Neuronal stem cell (in vitro differentiated cells): Measurements from ENCODE around the gene NMD3. TPM values are rescaled to one million over a fixed set of nuclear protein-coding genes. Genes with fewer than 3 reads are reported as not detected.
A peak's percentile ranks its signal among the peaks of the same experiment; 100 is the strongest.

Experiments
- DNase-seq: peaks from one replicate; pipeline ENCODE4 v3.0.0-alpha.2; 2013; ENCODE audit warnings: low spot score
- H2AFZ ChIP-seq: one replicate; pipeline ENCODE4 v1.6.1; 2013; ENCODE audit warnings: mild to moderate bottlenecking, low read length, inconsistent platforms
- H2AK5ac ChIP-seq: 2 replicates; pipeline ENCODE4 v1.6.1; 2013; ENCODE audit warnings: low read depth, mild to moderate bottlenecking, inconsistent platforms, low read length, moderate library complexity, mixed read lengths
- H2BK120ac ChIP-seq: 2 replicates; pipeline ENCODE4 v1.6.1; 2013; ENCODE audit warnings: low read depth, mild to moderate bottlenecking, inconsistent platforms, low read length, moderate library complexity, mixed read lengths
- H2BK12ac ChIP-seq: one replicate; pipeline ENCODE4 v1.6.1; 2013; ENCODE audit warnings: low read length, inconsistent platforms
- H2BK15ac ChIP-seq: 2 replicates; pipeline ENCODE4 v1.6.1; 2013; ENCODE audit warnings: mild to moderate bottlenecking, low read length, inconsistent platforms, mixed read lengths
- H2BK5ac ChIP-seq: one replicate; pipeline ENCODE4 v1.6.1; 2013; ENCODE audit warnings: inconsistent platforms, mild to moderate bottlenecking, low read length, moderate library complexity
- H3K14ac ChIP-seq: one replicate; pipeline ENCODE4 v1.6.1; 2013; ENCODE audit warnings: low read length, inconsistent platforms
- H3K18ac ChIP-seq: 2 replicates; pipeline ENCODE4 v1.6.1; 2013; ENCODE audit warnings: low read length, inconsistent platforms
- H3K23ac ChIP-seq: 2 replicates; pipeline ENCODE4 v1.6.1; 2013; ENCODE audit warnings: low read depth, mild to moderate bottlenecking, mixed read lengths, low read length, inconsistent platforms; ENCODE audit not compliant: poor library complexity
- H3K27ac ChIP-seq: replicated peaks from 3 replicates; pipeline ENCODE4 v1.5.1; 2013; ENCODE audit warnings: low read length, inconsistent platforms
- H3K27me3 ChIP-seq, 3 experiments: 2 replicates each; pipeline ENCODE4 v1.6.1; 2013; ENCODE audit warnings: low read length in 3 of 3, mild to moderate bottlenecking in 2 of 3, inconsistent platforms in 1 of 3, low read depth in 1 of 3, mixed read lengths in 1 of 3, moderate library complexity in 1 of 3; ENCODE audit not compliant: control insufficient read depth in 3 of 3, insufficient read depth in 3 of 3
- H3K36me3 ChIP-seq, 2 donors: replicated peaks in 1 of 2; 2 replicates each; pipeline ENCODE4 v1.6.1; 2013; ENCODE audit warnings: low read length in 2 of 2; ENCODE audit not compliant: control insufficient read depth in 2 of 2, insufficient read depth in 2 of 2
- H3K4ac ChIP-seq: 2 replicates; pipeline ENCODE4 v1.6.1; 2013; ENCODE audit warnings: inconsistent platforms, mild to moderate bottlenecking, low read length, moderate library complexity
- H3K4me1 ChIP-seq, 2 donors: 1 replicate in 1 of 2; 2 replicates in 1 of 2; pipeline ENCODE4 v1.6.1; 2013; ENCODE audit warnings: low read length in 2 of 2, low read depth in 1 of 2; ENCODE audit not compliant: control insufficient read depth in 2 of 2, insufficient read depth in 1 of 2
- H3K4me2 ChIP-seq: one replicate; pipeline ENCODE4 v1.6.1; 2013; ENCODE audit warnings: mild to moderate bottlenecking, low read length, inconsistent platforms; ENCODE audit not compliant: insufficient read depth, poor library complexity, severe bottlenecking
- H3K4me3 ChIP-seq, 2 donors: 2 replicates each; pipeline ENCODE4 v1.5.1; 2013; ENCODE audit warnings: low read length in 2 of 2, mild to moderate bottlenecking in 2 of 2, inconsistent platforms in 1 of 2, moderate library complexity in 1 of 2
- H3K79me1 ChIP-seq: one replicate; pipeline ENCODE4 v1.6.1; 2013; ENCODE audit warnings: low read depth, mild to moderate bottlenecking, inconsistent platforms, low read length, moderate library complexity
- H3K9ac ChIP-seq: one replicate; pipeline ENCODE4 v1.6.1; 2013; ENCODE audit warnings: mild to moderate bottlenecking, low read depth, low read length, inconsistent platforms; ENCODE audit not compliant: poor library complexity
- H3K9me3 ChIP-seq, 2 donors: replicated peaks in 1 of 2; 2 replicates each; pipeline versions ENCODE3 to v1.6.1; 2013; ENCODE audit warnings: low read length in 2 of 2, mild to moderate bottlenecking in 2 of 2, inconsistent platforms in 1 of 2, low read depth in 1 of 2, mixed read lengths in 1 of 2, moderate library complexity in 1 of 2; ENCODE audit not compliant: control insufficient read depth in 2 of 2, insufficient read depth in 1 of 2
- H4K8ac ChIP-seq: one replicate; pipeline ENCODE4 v1.6.1; 2013; ENCODE audit warnings: low read depth, mild to moderate bottlenecking, inconsistent platforms, low read length, moderate library complexity
- H4K91ac ChIP-seq: one replicate; pipeline ENCODE4 v1.6.1; 2013; ENCODE audit warnings: low read length, low read depth, mild to moderate bottlenecking, inconsistent platforms; ENCODE audit not compliant: poor library complexity
- WGBS, 2 donors: extraction: QIAGEN DNeasy Blood & Tissue Kit; methylation state at CpG; one replicate each; pipeline ENCODE4 v1.1.7; 2013; ENCODE audit warnings: missing lambda C conversion rate in 2 of 2, mixed read lengths in 1 of 2; ENCODE audit not compliant: insufficient read length in 2 of 2, insufficient replicate concordance in 1 of 2; ENCODE audit errors: extremely low coverage in 2 of 2; 5-methylcytosine and 5-hydroxymethylcytosine counted together
- polyA plus RNA-seq, 2 experiments: library from polyadenylated mRNA; stranded (reverse); fragments of 200-250 nt; gene quantifications; one replicate each; pipeline ENCODE4 v1.2.3, GENCODE V29; 2013

NMD3 gene
- 24.2 TPM for polyA plus RNA-seq (2013, experiment 1 of 2)
- polyA plus RNA-seq (2013, experiment 2 of 2), result 23.3 TPM

- Histone ChIP-seq H2BK12ac (no peak within 1 kb of the TSS), H3K27me3 (no peaks in the 10 kb centered on the region), H3K4me1 (peaks cover 3 to 5% of the 10 kb centered on the region in 2 donors), H2AK5ac (no peak within 1 kb of the TSS), H3K79me1 (no peaks in the 10 kb centered on the region), H3K23ac (peak within 1 kb of the TSS; percentile 75), H3K9me3 (peaks cover 0 to 3% of the 10 kb centered on the region in 2 donors), H3K36me3 (peaks cover 2 to 37% of the 10 kb centered on the region in 2 donors), H3K14ac (peak within 1 kb of the TSS; percentile 58), H4K8ac (no peak within 1 kb of the TSS), H2BK5ac (peak within 1 kb of the TSS; percentile 83), H3K4ac (no peak within 1 kb of the TSS), H2BK120ac (no peak within 1 kb of the TSS), H3K18ac (peak within 1 kb of the TSS; percentile 93), H3K27ac (peak within 1 kb of the TSS; percentile 63), H2AFZ (peak within 1 kb of the TSS; percentile 98), H4K91ac (no peak within 1 kb of the TSS), H3K4me2 (peak within 1 kb of the TSS; percentile 54), H3K4me3 (peak within 1 kb of the TSS; percentile 96), H2BK15ac (no peak within 1 kb of the TSS), H3K9ac (peak within 1 kb of the TSS; percentile 96)
- peak; percentile 93 for DNase-seq
- no CpG with 5 or more reads among the region's 71 CpGs for WGBS, 2 donors
Measured at GRCh38 chr3:161220850-161221753, at the start of gene NMD3. TSS of gene NMD3 (plus strand) at chr3:161221311. CDS start at chr3:161222014, 703 bp downstream.

GRCh38 chr3:161171639-161172552 lies 49.2 kb upstream of the NMD3 start:
- H2BK12ac ChIP-seq, result no peak overlapping the region
- H2BK120ac ChIP-seq, result no peak overlapping the region
- DNase-seq, result no peak
- no peak overlapping the region for H4K91ac ChIP-seq
- no peak overlapping the region for H2BK5ac ChIP-seq
- H3K36me3 ChIP-seq, result no peaks in the 10 kb centered on the region
- H3K4ac ChIP-seq, result no peak overlapping the region
- H3K27me3 ChIP-seq, result no peaks in the 10 kb centered on the region
- H3K27ac ChIP-seq, result no peak overlapping the region
- no CpG with 5 or more reads among the region's 2 CpGs for WGBS, 2 donors
- no peak overlapping the region for H3K4me2 ChIP-seq
- no peaks in the 10 kb centered on the region for H3K4me1 ChIP-seq
- no peak overlapping the region for H2AK5ac ChIP-seq
- H3K4me3 ChIP-seq, result no peak overlapping the region
- H3K79me1 ChIP-seq, result no peaks in the 10 kb centered on the region
- no peaks in the 10 kb centered on the region for H3K9me3 ChIP-seq
- no peak overlapping the region for H3K18ac ChIP-seq
- no peak overlapping the region for H3K9ac ChIP-seq
- no peak overlapping the region for H2AFZ ChIP-seq
- H4K8ac ChIP-seq, result no peak overlapping the region
- H3K14ac ChIP-seq, result no peak overlapping the region
- no peak overlapping the region for H3K23ac ChIP-seq
- H2BK15ac ChIP-seq, result no peak overlapping the region

GRCh38 chr3:161175506-161175905 lies 45.6 kb upstream of the NMD3 start:
- H3K36me3 ChIP-seq, result no peaks in the 10 kb centered on the region
- no peaks in the 10 kb centered on the region for H3K9me3 ChIP-seq
- no peak overlapping the region for H3K9ac ChIP-seq
- no peak overlapping the region for H4K91ac ChIP-seq
- H2BK120ac ChIP-seq, result no peak overlapping the region
- no CpG with 5 or more reads among the region's 1 CpG for WGBS, 2 donors
- no peak overlapping the region for H3K4ac ChIP-seq
- H2AFZ ChIP-seq, result no peak overlapping the region
- H3K4me1 ChIP-seq, result peaks cover 0 to 3% of the 10 kb centered on the region in 2 donors
- no peak overlapping the region for H3K27ac ChIP-seq
- H3K23ac ChIP-seq, result no peak overlapping the region
- H3K14ac ChIP-seq, result no peak overlapping the region
- H2AK5ac ChIP-seq, result no peak overlapping the region
- no peak overlapping the region for H4K8ac ChIP-seq
- no peak for DNase-seq
- no peak overlapping the region for H2BK12ac ChIP-seq
- H3K4me3 ChIP-seq, result no peak overlapping the region
- no peak overlapping the region for H3K18ac ChIP-seq
- no peaks in the 10 kb centered on the region for H3K27me3 ChIP-seq
- H2BK5ac ChIP-seq, result no peak overlapping the region
- H3K79me1 ChIP-seq, result no peaks in the 10 kb centered on the region
- no peak overlapping the region for H3K4me2 ChIP-seq
- no peak overlapping the region for H2BK15ac ChIP-seq
